Measurements from ENCODE around the gene IL11. TPM values are rescaled to one million over a fixed set of nuclear protein-coding genes. Genes with fewer than 3 reads are reported as not detected.

IL11 gene
- total and polyA plus RNA-seq, 2 donors (not counting 3 experiments of a cell fraction or from before 2014, with no cell fraction given), result not detected

DNA sequence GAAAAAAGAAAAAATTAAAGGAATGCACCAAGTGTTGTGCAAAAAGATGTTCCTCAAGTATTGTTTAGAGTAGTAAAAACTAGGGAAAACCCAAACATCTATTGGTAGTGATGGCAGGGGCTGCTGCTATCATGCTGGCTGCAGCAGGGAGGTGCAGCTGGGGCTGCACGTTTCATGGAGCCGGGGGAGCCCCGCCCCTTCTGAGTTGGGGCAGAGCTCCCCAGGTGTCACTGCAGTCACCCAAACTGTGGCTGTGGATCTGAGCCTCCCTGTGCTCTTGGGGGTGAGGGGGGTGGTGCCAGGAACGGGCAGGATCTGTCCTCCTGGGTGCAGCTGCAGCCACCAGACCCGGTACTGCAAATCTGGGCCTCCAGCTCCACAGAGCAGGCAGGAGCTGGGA lies 48.8 kb upstream of the IL11 start:
- H3K27ac ChIP-seq (ENCODE audit: insufficient read depth, low read depth, low read length), result no peak overlapping the region
- H3K4me2 ChIP-seq (ENCODE audit: insufficient read depth, low read length), result no peak overlapping the region
- H3K27me3 ChIP-seq (ENCODE audit: control insufficient read depth in 2 of 2, insufficient read depth in 2 of 2, low read length in 2 of 2), result peaks cover 0 to 8% of the 10 kb centered on the region in 2 experiments
- H3K36me3 ChIP-seq (ENCODE audit: control insufficient read depth in 2 of 2, extremely low read depth in 1 of 2, insufficient read depth in 2 of 2, low read length in 2 of 2), result no peaks in the 10 kb centered on the region
- POLR2A ChIA-PET, result interaction anchor here (1.0 kb wide), 1 partner anchor 11 kb away, joined by 3 read pairs; the partner anchor contains the start of gene UBE2S
- H2AFZ ChIP-seq (ENCODE audit: low read depth, low read length), result no peak overlapping the region
- no peak for FAIRE-seq
- CTCF ChIA-PET, result interaction anchor here (0.6 to 4.5 kb wide), 13 partner anchors 10 to 331 kb away, joined by 3 to 69 read pairs (median 6); partner anchors contain the start of gene TMEM238
- H3K9ac ChIP-seq (replicated peaks; ENCODE audit: extremely low read depth, insufficient read depth, low read length), result no peak overlapping the region
- H4K20me1 ChIP-seq (replicated peaks; ENCODE audit: control insufficient read depth, extremely low read depth, insufficient read depth, low read length), result no peaks in the 10 kb centered on the region
- intact Hi-C loops (cut with micrococcal nuclease), result loop anchor here (2.0 kb wide), 2 partner anchors 86 to 126 kb away; no protein-coding TSS in a partner anchor
- dilution Hi-C loops (cut with MboI; ENCODE audit: extremely low pct_ligation_motif_present, low sequenced_read_pairs), result no loop called here
- no peak for DNase-seq (ENCODE audit: low read depth, low spot score)
- BruUV-seq (replicated peaks), result no TSS peak
- H3K79me2 ChIP-seq (ENCODE audit: control insufficient read depth, insufficient read depth, low read length), result no peaks in the 10 kb centered on the region
- no peaks in the 10 kb centered on the region for H3K9me3 ChIP-seq (replicated peaks; ENCODE audit: control insufficient read depth, insufficient read depth, low read length)
- TF ChIP-seq FOS (IDR thresholded peaks at IDR 0.05; ENCODE audit: borderline replicate concordance, insufficient read depth, low read length) (no peak), MYC (IDR thresholded peaks at IDR 0.05; ENCODE audit: low read depth, low read length) (no peak), JUN (IDR thresholded peaks at IDR 0.05; ENCODE audit: borderline replicate concordance, insufficient read depth, insufficient read length, low read depth) (no peak), POLR2A (IDR thresholded peaks at IDR 0.05; ENCODE audit: low read depth, low read length) (no peak), EZH2 (IDR thresholded peaks at IDR 0.05; ENCODE audit: borderline replicate concordance, low read depth, low read length, severe bottlenecking) (no peak), POLR2AphosphoS5 (IDR thresholded peaks at IDR 0.05; ENCODE audit: insufficient read depth, low read depth, low read length) (no peak)
- TF ChIP-seq, protein P1, sequence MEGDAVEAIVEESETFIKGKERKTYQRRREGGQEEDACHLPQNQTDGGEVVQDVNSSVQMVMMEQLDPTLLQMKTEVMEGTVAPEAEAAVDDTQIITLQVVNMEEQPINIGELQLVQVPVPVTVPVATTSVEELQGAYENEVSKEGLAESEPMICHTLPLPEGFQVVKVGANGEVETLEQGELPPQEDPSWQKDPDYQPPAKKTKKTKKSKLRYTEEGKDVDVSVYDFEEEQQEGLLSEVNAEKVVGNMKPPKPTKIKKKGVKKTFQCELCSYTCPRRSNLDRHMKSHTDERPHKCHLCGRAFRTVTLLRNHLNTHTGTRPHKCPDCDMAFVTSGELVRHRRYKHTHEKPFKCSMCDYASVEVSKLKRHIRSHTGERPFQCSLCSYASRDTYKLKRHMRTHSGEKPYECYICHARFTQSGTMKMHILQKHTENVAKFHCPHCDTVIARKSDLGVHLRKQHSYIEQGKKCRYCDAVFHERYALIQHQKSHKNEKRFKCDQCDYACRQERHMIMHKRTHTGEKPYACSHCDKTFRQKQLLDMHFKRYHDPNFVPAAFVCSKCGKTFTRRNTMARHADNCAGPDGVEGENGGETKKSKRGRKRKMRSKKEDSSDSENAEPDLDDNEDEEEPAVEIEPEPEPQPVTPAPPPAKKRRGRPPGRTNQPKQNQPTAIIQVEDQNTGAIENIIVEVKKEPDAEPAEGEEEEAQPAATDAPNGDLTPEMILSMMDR (IDR thresholded peaks at IDR 0.05; ENCODE audit: extremely low read depth in 1 of 2, insufficient read depth in 1 of 2, low read depth in 1 of 2, low read length in 2 of 2), result no peak
- TF ChIP-seq, protein P2, sequence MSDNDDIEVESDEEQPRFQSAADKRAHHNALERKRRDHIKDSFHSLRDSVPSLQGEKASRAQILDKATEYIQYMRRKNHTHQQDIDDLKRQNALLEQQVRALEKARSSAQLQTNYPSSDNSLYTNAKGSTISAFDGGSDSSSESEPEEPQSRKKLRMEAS (IDR thresholded peaks at IDR 0.05; ENCODE audit: insufficient read depth, insufficient read length), result no peak
- no peak overlapping the region for H3K4me3 ChIP-seq (replicated peaks in 1 of 3; ENCODE audit: insufficient read depth in 1 of 3, low read depth in 1 of 3, low read length in 3 of 3)
- H3K4me1 ChIP-seq (ENCODE audit: control insufficient read depth, extremely low read depth, insufficient read depth, low read length), result no peaks in the 10 kb centered on the region
- H3K9me1 ChIP-seq (replicated peaks; ENCODE audit: control insufficient read depth, extremely low read depth, insufficient read depth, low read length), result no peaks in the 10 kb centered on the region
